B cell (primary cell): ENCODE results near the gene GBP4.

Experiments used
- CTCF ChIP-seq: fragments of 200-600 bp; IDR thresholded peaks from one replicate; pipeline ENCODE4 v1.8.0; 2022; ENCODE audit warnings: antibody characterized with exemption, mild to moderate bottlenecking
- EZH2 ChIP-seq: IDR thresholded peaks from 2 replicates; pipeline ENCODE4 v1.6.1; 2012; ENCODE audit warnings: borderline replicate concordance, low read depth, mild to moderate bottlenecking, moderate library complexity, low read length; ENCODE audit not compliant: insufficient read depth, poor library complexity, severe bottlenecking

- TF ChIP-seq CTCF (no peak), EZH2 (no peak)
These were observed 4.4 kb upstream of the GBP4 start for GRCh38 chr1:89203166-89203565.
